ENCODE measurements around the gene KANK2. TPM values are rescaled to one million over a fixed set of nuclear protein-coding genes. Genes with fewer than 3 reads are reported as not detected.
A peak's percentile ranks its signal among the peaks of the same experiment; 100 is the strongest.

Gene KANK2
- total RNA-seq, 5 donors from 2014 or later (not counting 1 experiment from before 2014, with no cell fraction given) = 0.68 to 1.9 (median 1.2) TPM

DNA sequence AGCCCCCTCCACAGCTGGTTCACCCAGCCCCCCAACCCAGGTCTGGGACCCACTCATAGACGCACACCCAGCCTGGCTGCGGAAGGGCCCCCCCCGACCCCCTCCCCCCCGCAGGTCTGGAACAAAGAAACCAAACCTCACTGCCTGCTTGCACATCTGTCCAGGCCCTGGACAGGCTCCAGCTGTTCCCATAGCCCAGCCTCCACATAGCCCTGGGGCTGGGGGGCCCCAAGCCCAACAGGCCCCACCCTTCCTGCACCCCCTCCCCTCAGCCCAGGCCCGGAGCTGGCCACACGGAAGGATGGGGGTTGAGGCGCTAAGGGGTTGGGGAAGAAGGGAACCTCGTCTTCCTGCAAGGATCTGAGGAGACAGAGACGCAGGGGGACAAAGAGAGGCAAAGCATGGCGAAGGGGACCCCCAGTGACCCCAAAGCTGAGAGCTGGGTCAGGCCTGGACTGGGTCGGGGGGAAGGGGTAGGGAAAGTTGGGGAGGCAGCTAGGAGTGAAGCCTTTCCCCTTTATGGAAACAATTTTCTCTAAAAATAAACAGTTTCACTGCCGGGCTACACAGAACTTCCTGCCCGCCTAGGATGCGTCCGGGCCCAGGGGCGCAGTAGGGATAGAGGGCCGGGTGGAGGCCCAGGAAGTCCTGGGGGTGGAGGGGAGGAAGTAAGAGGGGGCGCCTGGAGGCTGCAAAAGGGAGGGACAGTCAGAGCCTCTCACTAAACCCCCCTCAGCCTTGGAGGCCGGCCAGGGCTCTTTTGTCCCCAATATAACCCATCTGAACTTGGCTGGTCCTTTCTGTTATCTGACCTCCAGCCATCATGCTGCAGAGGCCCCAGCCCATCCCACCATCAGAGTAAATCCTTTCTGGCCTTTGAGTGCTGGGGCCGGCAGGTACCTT is 2.4 kb downstream of the KANK2 start:
- Histone ChIP-seq H3K36me3 (ENCODE audit: control insufficient read depth in 2 of 2, extremely low read depth in 1 of 2, insufficient read depth in 1 of 2, low read length in 1 of 2) (no peaks in the 10 kb centered on the region), H3K27me3 (replicated peaks in 1 of 2; ENCODE audit: control insufficient read depth in 2 of 2, extremely low read depth in 1 of 2, insufficient read depth in 2 of 2, low read length in 1 of 2) (peaks cover 0 to 33% of the 10 kb centered on the region in 2 experiments), H3K27ac (ENCODE audit: low read length) (no peak overlapping the region), H3K4me3 (ENCODE audit: control insufficient read depth in 1 of 2, extremely low read depth in 1 of 2, low read length in 1 of 2) (no peak overlapping the region), H3K4me1 (ENCODE audit: control insufficient read depth in 1 of 2, extremely low read depth in 1 of 2, insufficient read depth in 2 of 2, low read length in 2 of 2) (peaks cover 3 to 22% of the 10 kb centered on the region in 2 experiments), H3K9me3 (no peaks in the 10 kb centered on the region)
- 72% methylated on average over 4 of the region's 20 CpGs for WGBS (ENCODE audit: insufficient coverage)
- Mint-ChIP-seq H3K4me3 (peak overlapping the region in 1 of 3 donors; percentile 1), H3K9me3 (no peaks in the 10 kb centered on the region), H3K4me1 (peaks cover 9 to 12% (median 12%) of the 10 kb centered on the region in 3 donors), H3K36me3 (no peaks in the 10 kb centered on the region), H3K27me3 (peaks cover 11 to 12% of the 10 kb centered on the region in 2 donors), H3K27ac (no peak overlapping the region)
- DNase-seq (no peak), ATAC-seq (replicated peaks in 1 of 4) (no peak)
- ChIA-PET CTCF (no interaction called here), POLR2A (no interaction called here)

DNA sequence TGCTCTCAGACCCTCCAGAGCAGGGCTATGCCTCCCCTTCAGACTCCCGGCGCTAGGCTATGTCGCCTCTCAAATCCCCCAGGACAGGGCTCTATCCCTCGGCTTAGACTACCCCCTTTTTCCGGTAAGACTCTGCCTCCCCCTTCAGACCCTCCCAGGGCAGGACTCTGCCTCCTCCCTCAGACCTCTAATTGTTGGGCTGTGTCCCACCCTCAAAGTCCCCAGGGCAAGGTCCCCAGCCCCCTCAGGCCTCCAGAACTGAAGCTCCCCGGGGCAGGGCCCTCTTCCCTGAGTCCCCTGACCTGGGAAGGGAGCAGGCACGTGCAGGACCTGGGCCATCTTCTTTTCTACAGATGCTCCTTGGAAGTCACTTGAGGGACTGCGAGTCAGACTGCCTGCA is 3.2 kb downstream of the KANK2 start:
- Mint-ChIP-seq H3K4me3 (no peak overlapping the region), H3K27ac (no peak overlapping the region), H3K4me1 (peaks cover 9 to 12% (median 12%) of the 10 kb centered on the region in 3 donors), H3K9me3 (no peaks in the 10 kb centered on the region), H3K36me3 (no peaks in the 10 kb centered on the region), H3K27me3 (peaks cover 11 to 12% of the 10 kb centered on the region in 2 donors)
- no peak for DNase-seq
- H3K4me1 ChIP-seq (ENCODE audit: control insufficient read depth in 1 of 2, extremely low read depth in 1 of 2, insufficient read depth in 2 of 2, low read length in 2 of 2) = peaks cover 3 to 22% of the 10 kb centered on the region in 2 experiments
- POLR2A ChIA-PET = no interaction called here
- WGBS (ENCODE audit: insufficient coverage) = 95% methylated on average over 6 of the region's 8 CpGs
- H3K36me3 ChIP-seq (ENCODE audit: control insufficient read depth in 2 of 2, extremely low read depth in 1 of 2, insufficient read depth in 1 of 2, low read length in 1 of 2) = no peaks in the 10 kb centered on the region
- H3K4me3 ChIP-seq (ENCODE audit: control insufficient read depth in 1 of 2, extremely low read depth in 1 of 2, low read length in 1 of 2) = no peak overlapping the region
- H3K9me3 ChIP-seq = no peaks in the 10 kb centered on the region
- CTCF ChIA-PET = no interaction called here
- no peak overlapping the region for H3K27ac ChIP-seq (ENCODE audit: low read length)
- no peak for ATAC-seq (replicated peaks in 1 of 4)
- peaks cover 0 to 30% of the 10 kb centered on the region in 2 experiments for H3K27me3 ChIP-seq (replicated peaks in 1 of 2; ENCODE audit: control insufficient read depth in 2 of 2, extremely low read depth in 1 of 2, insufficient read depth in 2 of 2, low read length in 1 of 2)

DNA sequence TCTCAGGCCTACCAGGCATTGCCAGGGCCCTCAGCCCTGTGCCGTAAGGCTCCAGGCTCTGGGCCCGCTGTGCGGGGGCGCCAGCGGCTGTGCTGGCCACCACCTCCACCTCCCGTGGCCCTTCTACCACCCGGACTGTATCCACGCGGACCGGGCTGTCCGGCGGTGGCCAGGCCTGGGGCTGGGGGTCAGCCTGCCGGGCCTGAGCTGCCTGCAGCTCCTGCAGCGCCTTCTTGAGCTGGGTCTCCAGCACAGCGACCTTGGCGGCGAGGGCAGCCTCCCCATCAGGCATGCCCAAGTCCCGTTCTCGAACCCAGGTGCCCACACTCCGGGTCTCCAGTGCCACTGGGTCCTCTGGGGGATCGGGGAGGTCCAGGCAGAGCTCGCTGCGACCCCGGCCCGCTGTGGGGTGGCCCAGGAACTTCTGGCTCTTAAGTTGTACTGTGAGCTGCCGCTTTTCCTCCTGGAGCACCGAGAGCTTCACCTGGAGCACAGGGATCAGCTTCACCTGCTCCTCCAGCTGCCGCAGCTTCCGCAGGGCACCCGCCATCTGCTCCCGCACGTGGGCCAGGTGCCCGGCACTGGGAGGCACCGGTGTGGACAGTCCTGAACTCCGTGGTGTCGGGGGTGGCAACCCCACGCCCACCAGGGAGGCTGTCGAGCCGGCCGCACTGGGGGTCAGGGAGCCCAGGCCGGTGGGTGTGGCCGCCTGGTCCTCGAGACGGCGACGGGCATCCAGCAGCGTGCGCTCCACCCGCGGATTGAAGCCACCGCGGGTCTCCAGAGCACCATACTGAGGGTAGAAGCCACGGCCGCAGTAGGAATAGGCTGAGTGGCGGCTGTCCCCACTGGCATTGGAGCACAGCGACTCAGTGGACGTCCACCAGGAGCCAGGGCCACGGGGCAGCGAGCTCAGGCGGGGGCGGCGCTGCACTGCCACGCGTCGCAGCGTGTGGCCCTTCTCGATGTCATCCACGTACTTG is 4.1 kb downstream of the KANK2 start:
- peaks cover 0 to 29% of the 10 kb centered on the region in 2 experiments for H3K27me3 ChIP-seq (replicated peaks in 1 of 2; ENCODE audit: control insufficient read depth in 2 of 2, extremely low read depth in 1 of 2, insufficient read depth in 2 of 2, low read length in 1 of 2)
- H3K4me3 ChIP-seq (ENCODE audit: control insufficient read depth in 1 of 2, extremely low read depth in 1 of 2, low read length in 1 of 2) = no peak overlapping the region
- H3K9me3 ChIP-seq = no peaks in the 10 kb centered on the region
- H3K27me3 Mint-ChIP-seq = peaks cover 11 to 12% of the 10 kb centered on the region in 2 donors
- H3K4me1 ChIP-seq (ENCODE audit: control insufficient read depth in 1 of 2, extremely low read depth in 1 of 2, insufficient read depth in 2 of 2, low read length in 2 of 2) = peaks cover 3 to 22% of the 10 kb centered on the region in 2 experiments
- ChIA-PET POLR2A (no interaction called here), CTCF (no interaction called here)
- H3K36me3 ChIP-seq (ENCODE audit: control insufficient read depth in 2 of 2, extremely low read depth in 1 of 2, insufficient read depth in 1 of 2, low read length in 1 of 2) = no peaks in the 10 kb centered on the region
- no peak overlapping the region for H3K27ac ChIP-seq (ENCODE audit: low read length)
- H3K27ac Mint-ChIP-seq = no peak overlapping the region
- ATAC-seq (replicated peaks in 1 of 4) (no peak), DNase-seq (no peak)
- no peak overlapping the region for H3K4me3 Mint-ChIP-seq
- H3K9me3 Mint-ChIP-seq = no peaks in the 10 kb centered on the region
- 96% methylated on average over 59 of the region's 68 CpGs for WGBS (ENCODE audit: insufficient coverage)
- H3K36me3 Mint-ChIP-seq = no peaks in the 10 kb centered on the region
- H3K4me1 Mint-ChIP-seq = peaks cover 9 to 12% (median 12%) of the 10 kb centered on the region in 3 donors

GRCh38 chr19:11191934-11192333 is 5.4 kb downstream of the KANK2 start:
- Histone ChIP-seq H3K4me1 (ENCODE audit: control insufficient read depth in 1 of 2, extremely low read depth in 1 of 2, insufficient read depth in 2 of 2, low read length in 2 of 2) (peaks cover 3 to 14% of the 10 kb centered on the region in 2 experiments), H3K36me3 (ENCODE audit: control insufficient read depth in 2 of 2, extremely low read depth in 1 of 2, insufficient read depth in 1 of 2, low read length in 1 of 2) (no peaks in the 10 kb centered on the region), H3K9me3 (no peaks in the 10 kb centered on the region), H3K4me3 (ENCODE audit: control insufficient read depth in 1 of 2, extremely low read depth in 1 of 2, low read length in 1 of 2) (no peak overlapping the region), H3K27me3 (replicated peaks in 1 of 2; ENCODE audit: control insufficient read depth in 2 of 2, extremely low read depth in 1 of 2, insufficient read depth in 2 of 2, low read length in 1 of 2) (peaks cover 0 to 25% of the 10 kb centered on the region in 2 experiments), H3K27ac (ENCODE audit: low read length) (no peak overlapping the region)
- ChIA-PET CTCF (no interaction called here), POLR2A (no interaction called here)
- no peak for DNase-seq
- H3K9me3 Mint-ChIP-seq = no peaks in the 10 kb centered on the region
- 74% methylated on average over 4 of the region's 5 CpGs for WGBS (ENCODE audit: insufficient coverage)
- no peak for ATAC-seq (replicated peaks in 1 of 4)
- no peak overlapping the region for H3K4me3 Mint-ChIP-seq
- peaks cover 11% of the 10 kb centered on the region in 2 donors for H3K27me3 Mint-ChIP-seq
- no peaks in the 10 kb centered on the region for H3K36me3 Mint-ChIP-seq
- peaks cover 7 to 12% (median 7%) of the 10 kb centered on the region in 3 donors for H3K4me1 Mint-ChIP-seq
- no peak overlapping the region for H3K27ac Mint-ChIP-seq

GRCh38 chr19:11191273-11191755 is 6.0 kb downstream of the KANK2 start:
- Histone ChIP-seq H3K27ac (ENCODE audit: low read length) (no peak overlapping the region), H3K9me3 (no peaks in the 10 kb centered on the region), H3K4me1 (ENCODE audit: control insufficient read depth in 1 of 2, extremely low read depth in 1 of 2, insufficient read depth in 2 of 2, low read length in 2 of 2) (peaks cover 3 to 9% of the 10 kb centered on the region in 2 experiments), H3K4me3 (ENCODE audit: control insufficient read depth in 1 of 2, extremely low read depth in 1 of 2, low read length in 1 of 2) (no peak overlapping the region), H3K36me3 (ENCODE audit: control insufficient read depth in 2 of 2, extremely low read depth in 1 of 2, insufficient read depth in 1 of 2, low read length in 1 of 2) (no peaks in the 10 kb centered on the region), H3K27me3 (replicated peaks in 1 of 2; ENCODE audit: control insufficient read depth in 2 of 2, extremely low read depth in 1 of 2, insufficient read depth in 2 of 2, low read length in 1 of 2) (peaks cover 0 to 19% of the 10 kb centered on the region in 2 experiments)
- ChIA-PET CTCF (no interaction called here), POLR2A (no interaction called here)
- no peaks in the 10 kb centered on the region for H3K9me3 Mint-ChIP-seq
- WGBS (ENCODE audit: insufficient coverage) = 76% methylated on average over 5 of the region's 8 CpGs
- no peak overlapping the region for H3K4me3 Mint-ChIP-seq
- peaks cover 4 to 8% (median 5%) of the 10 kb centered on the region in 3 donors for H3K4me1 Mint-ChIP-seq
- peaks cover 8% of the 10 kb centered on the region in 2 donors for H3K27me3 Mint-ChIP-seq
- H3K27ac Mint-ChIP-seq = no peak overlapping the region
- H3K36me3 Mint-ChIP-seq = no peaks in the 10 kb centered on the region
- ATAC-seq (replicated peaks in 1 of 4) (no peak), DNase-seq (no peak)

DNA sequence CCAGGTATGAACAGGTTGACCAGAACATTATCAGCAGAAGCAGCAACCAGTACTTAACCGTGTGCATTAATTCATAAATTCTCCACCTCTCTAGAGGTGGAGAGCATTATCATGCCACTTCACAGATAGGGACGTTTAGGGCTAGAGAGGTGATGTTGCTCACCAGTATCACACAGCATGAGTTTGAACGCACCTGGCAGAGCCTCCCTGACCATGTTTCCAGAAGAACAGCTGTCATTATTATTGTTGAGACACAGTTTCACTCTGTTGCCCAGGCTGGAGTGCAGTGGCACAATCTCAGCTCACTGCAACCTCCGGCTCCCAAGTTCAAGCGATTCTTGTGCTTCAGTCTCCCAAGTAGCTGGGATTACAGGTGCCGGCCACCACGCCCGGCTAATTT is 6.8 kb downstream of the KANK2 start:
- Histone ChIP-seq H3K9me3 (no peaks in the 10 kb centered on the region), H3K27ac (ENCODE audit: low read length) (no peak overlapping the region), H3K27me3 (replicated peaks in 1 of 2; ENCODE audit: control insufficient read depth in 2 of 2, extremely low read depth in 1 of 2, insufficient read depth in 2 of 2, low read length in 1 of 2) (peaks cover 0 to 14% of the 10 kb centered on the region in 2 experiments), H3K4me3 (ENCODE audit: control insufficient read depth in 1 of 2, extremely low read depth in 1 of 2, low read length in 1 of 2) (no peak overlapping the region), H3K4me1 (ENCODE audit: control insufficient read depth in 1 of 2, extremely low read depth in 1 of 2, insufficient read depth in 2 of 2, low read length in 2 of 2) (peaks cover 3 to 9% of the 10 kb centered on the region in 2 experiments), H3K36me3 (ENCODE audit: control insufficient read depth in 2 of 2, extremely low read depth in 1 of 2, insufficient read depth in 1 of 2, low read length in 1 of 2) (no peaks in the 10 kb centered on the region)
- Mint-ChIP-seq H3K27me3 (peaks cover under 1 to 1% of the 10 kb centered on the region in 2 donors), H3K36me3 (no peaks in the 10 kb centered on the region), H3K4me3 (no peak overlapping the region), H3K4me1 (peaks cover under 1 to 2% (median 2%) of the 10 kb centered on the region in 3 donors), H3K9me3 (no peaks in the 10 kb centered on the region), H3K27ac (no peak overlapping the region)
- ChIA-PET CTCF (interaction anchor here in 1 of 2 donors (0.7 kb wide), 1 partner anchor 155 kb away, joined by 3 read pairs; no protein-coding TSS in a partner anchor), POLR2A (no interaction called here)
- DNase-seq (no peak), ATAC-seq (replicated peaks in 1 of 4) (no peak)
- 91% methylated on average over 7 of the region's 8 CpGs for WGBS (ENCODE audit: insufficient coverage)

Measured in T-cell (primary cell).